Thyroid gland (tissue), 4 donors: Measurements from ENCODE around the gene AGPAT1. TPM values are rescaled to one million over a fixed set of nuclear protein-coding genes. Genes with fewer than 3 reads are reported as not detected.
"Not testable (repeated sequence)": the region's sequence is repeated elsewhere in the genome, so short reads cannot be mapped to it uniquely, and the experiment has no call there.

Source experiments
- DNase-seq, 2 donors: peaks; one replicate each; pipeline ENCODE4 v3.0.0-alpha.2; 2019
- H3K27ac ChIP-seq, 3 donors: fragments of 200-600 bp; sonication (generic); 1 replicate in 2 of 3; 2 replicates in 1 of 3; pipeline ENCODE4 v1.5.1; 2016 to 2019; ENCODE audit warnings: mild to moderate bottlenecking in 1 of 3, moderate library complexity in 1 of 3
- H3K27me3 ChIP-seq: fragments of 200-600 bp; sonication (generic); one replicate; pipeline ENCODE4 v1.5.1; 2019
- H3K36me3 ChIP-seq, 2 donors: fragments of 200-600 bp; sonication (generic); one replicate each; pipeline ENCODE4 v1.5.1; 2016 to 2019
- H3K4me1 ChIP-seq, 2 donors: fragments of 200-600 bp; sonication (generic); one replicate each; pipeline ENCODE4 v1.5.1; 2017 to 2019
- H3K4me3 ChIP-seq, 3 donors: fragments of 200-600 bp; sonication (generic); replicated peaks in 1 of 3; 1 replicate in 2 of 3; 2 replicates in 1 of 3; pipeline ENCODE4 v1.5.1; 2016; ENCODE audit warnings: mild to moderate bottlenecking in 1 of 3
- H3K9me3 ChIP-seq: fragments of 200-600 bp; sonication (generic); one replicate; pipeline ENCODE4 v1.5.1; 2017
- POLR2A ChIP-seq, 2 donors: fragments of 450-650 bp; IDR thresholded peaks; one replicate each; pipeline ENCODE4 v1.6.1; 2017; ENCODE audit warnings: antibody characterized with exemption in 2 of 2, mild to moderate bottlenecking in 2 of 2, moderate library complexity in 1 of 2
- WGBS, 2 donors: methylation state at CpG; one replicate each; pipeline ENCODE4 v1.1.5; 2017; 5-methylcytosine and 5-hydroxymethylcytosine counted together
- intact Hi-C: fragments of 100-400 bp; cut with DNase I; formaldehyde crosslinking; loops from one replicate; pipeline ENCODE4 v1.15.1; 2023
- total RNA-seq, 4 donors: library from RNA; depleted of rRNA; stranded (reverse); fragments of >200 nt; gene quantifications; one replicate each; pipeline ENCODE4 v1.2.3, GENCODE V29; 2016
- TF ChIP-seq, protein P1 (sequence below), 6 experiments: fragments of 200-600 bp in 3 of 6; fragments of 450-650 bp in 3 of 6; sonication (generic) in 3 of 6; IDR thresholded peaks; one replicate each; pipeline ENCODE4 v1.5.1; 2016 to 2019; ENCODE audit warnings: antibody characterized with exemption in 6 of 6, mild to moderate bottlenecking in 2 of 6, inconsistent platforms in 1 of 6, moderate library complexity in 1 of 6

Gene AGPAT1
- total RNA-seq, 4 donors from 2014 or later, result 48.6 to 69.2 (median 54.8) TPM

DNA sequence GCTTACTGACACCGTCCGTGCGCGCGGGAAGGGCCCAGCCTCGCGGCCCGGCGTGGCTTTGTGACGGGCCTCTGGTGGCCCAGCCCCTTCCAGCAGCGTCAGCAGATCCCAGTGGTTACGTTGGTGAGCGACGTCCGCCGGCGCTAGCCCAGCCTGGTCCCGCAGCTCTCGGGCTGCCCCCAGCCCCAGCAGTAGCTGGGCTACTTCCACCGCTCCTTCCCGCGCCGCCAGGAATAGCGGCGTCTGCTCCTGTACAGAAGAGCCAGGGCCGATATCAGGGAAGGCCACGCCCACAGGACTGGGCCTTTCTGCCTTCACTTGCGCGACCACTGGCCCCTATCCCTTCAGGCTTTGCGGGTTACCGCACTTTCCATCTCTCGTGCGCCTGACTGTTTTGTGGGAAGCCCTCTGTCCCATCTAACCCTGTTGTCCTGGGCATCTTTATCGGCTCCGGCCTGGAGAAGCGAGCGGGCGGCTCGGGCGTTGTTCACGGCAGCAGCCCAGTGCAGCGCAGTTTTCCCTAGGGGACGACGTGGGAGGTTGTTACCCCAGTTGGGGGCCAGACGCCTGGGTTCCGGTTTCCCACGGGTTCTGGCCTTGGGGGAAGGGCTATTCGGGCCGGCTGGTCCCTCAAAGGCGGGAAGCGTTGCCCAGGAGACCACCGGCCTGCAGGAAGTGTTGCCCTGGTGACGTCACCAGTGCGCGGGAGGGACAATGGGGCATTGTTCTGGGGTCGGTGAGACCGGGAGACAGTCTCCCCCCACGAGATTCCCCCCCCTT lies 20.2 kb upstream of the AGPAT1 start:
- H3K4me1 ChIP-seq, result peaks cover 11 to 33% of the 10 kb centered on the region in 2 donors
- DNase-seq, result peak; percentile 79 to 83
- H3K27ac ChIP-seq, result peak overlapping the region; percentile 98 to 99 (median 99)
- H3K4me3 ChIP-seq, result peak overlapping the region; percentile 22 to 81 (median 57)
- no peaks in the 10 kb centered on the region for H3K36me3 ChIP-seq
- TF ChIP-seq, protein P1, sequence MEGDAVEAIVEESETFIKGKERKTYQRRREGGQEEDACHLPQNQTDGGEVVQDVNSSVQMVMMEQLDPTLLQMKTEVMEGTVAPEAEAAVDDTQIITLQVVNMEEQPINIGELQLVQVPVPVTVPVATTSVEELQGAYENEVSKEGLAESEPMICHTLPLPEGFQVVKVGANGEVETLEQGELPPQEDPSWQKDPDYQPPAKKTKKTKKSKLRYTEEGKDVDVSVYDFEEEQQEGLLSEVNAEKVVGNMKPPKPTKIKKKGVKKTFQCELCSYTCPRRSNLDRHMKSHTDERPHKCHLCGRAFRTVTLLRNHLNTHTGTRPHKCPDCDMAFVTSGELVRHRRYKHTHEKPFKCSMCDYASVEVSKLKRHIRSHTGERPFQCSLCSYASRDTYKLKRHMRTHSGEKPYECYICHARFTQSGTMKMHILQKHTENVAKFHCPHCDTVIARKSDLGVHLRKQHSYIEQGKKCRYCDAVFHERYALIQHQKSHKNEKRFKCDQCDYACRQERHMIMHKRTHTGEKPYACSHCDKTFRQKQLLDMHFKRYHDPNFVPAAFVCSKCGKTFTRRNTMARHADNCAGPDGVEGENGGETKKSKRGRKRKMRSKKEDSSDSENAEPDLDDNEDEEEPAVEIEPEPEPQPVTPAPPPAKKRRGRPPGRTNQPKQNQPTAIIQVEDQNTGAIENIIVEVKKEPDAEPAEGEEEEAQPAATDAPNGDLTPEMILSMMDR (IDR thresholded peaks at IDR 0.05), result no peak
- peak; percentile 90 to 94 for TF ChIP-seq POLR2A (IDR thresholded peaks at IDR 0.05)
- whole genome bisulfite sequencing, 2 donors, result 0 to 1% methylated on average over 27 to 35 of the region's 58 CpGs
- no peaks in the 10 kb centered on the region for H3K9me3 ChIP-seq
- intact Hi-C loops, result no loop called here
- H3K27me3 ChIP-seq, result no peaks in the 10 kb centered on the region

DNA sequence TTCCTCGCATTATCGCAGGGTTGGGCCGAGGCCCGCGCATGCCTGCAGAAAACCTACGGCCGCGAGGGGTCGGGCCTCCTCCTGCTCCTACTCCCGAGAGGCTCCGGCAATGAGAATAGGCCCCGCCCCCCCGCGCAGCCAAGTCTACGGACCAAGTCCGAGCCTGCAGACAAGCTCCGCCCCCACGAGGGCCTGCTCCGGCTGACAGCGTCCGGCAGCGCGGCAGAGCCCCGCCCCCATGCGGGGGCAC lies 19.7 kb upstream of the AGPAT1 start:
- Histone ChIP-seq H3K27ac (peak overlapping the region in 2 of 3 donors; percentile 98 to 99), H3K4me1 (peaks cover 11 to 38% of the 10 kb centered on the region in 2 donors), H3K9me3 (no peaks in the 10 kb centered on the region), H3K27me3 (no peaks in the 10 kb centered on the region), H3K36me3 (no peaks in the 10 kb centered on the region), H3K4me3 (peak overlapping the region in 1 of 3 donors; percentile 81)
- DNase-seq, result peak; percentile 100
- WGBS, 2 donors, result 0 to 1% methylated on average over 7 to 17 of the region's 25 CpGs
- TF ChIP-seq POLR2A (IDR thresholded peaks at IDR 0.05), result no peak
- TF ChIP-seq, protein P1 (IDR thresholded peaks at IDR 0.05), result peak in 3 of 6 experiments; percentile 46 to 76 (median 52)
- intact Hi-C loops, result no loop called here

DNA sequence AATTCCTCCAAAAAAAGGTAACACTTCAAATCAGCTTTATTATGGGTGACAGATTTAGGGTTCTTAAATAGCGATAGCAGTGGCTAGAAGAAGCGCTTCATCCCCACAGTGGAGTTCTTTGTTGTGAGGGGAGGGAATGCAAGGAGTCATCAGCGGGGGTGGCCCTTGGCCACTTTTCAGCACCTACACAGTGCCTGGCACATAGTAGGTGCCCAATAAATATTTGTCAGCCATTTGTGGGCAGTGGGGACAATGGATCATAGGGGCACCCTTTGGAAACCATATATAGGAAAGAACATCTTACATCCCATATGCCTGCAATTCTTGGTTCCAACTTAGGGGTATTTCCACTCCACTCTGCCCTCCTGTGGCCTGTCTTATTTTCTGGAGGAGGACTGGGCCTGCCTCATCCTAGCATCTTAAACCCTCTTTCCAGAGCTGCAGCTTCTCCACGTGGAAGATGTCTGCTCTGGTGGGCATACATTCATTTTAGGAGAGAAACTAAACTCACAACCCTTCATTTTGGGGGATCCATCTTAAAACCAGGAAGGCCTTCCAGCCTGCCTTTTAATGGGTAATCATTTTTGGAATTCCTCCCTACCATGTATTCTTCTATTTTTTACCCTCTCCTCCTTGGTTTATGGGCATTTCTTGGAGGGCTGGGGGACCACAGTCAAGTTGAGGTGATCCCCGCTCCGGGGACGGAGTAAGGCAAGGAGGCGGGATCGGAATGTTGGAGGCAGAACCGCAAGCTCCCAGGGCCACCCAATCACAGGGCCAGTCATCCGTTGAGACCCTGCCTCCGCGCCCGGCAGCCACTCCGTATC lies 19.2 kb upstream of the AGPAT1 start:
- no peaks in the 10 kb centered on the region for H3K27me3 ChIP-seq
- peak overlapping the region; percentile 80 to 99 (median 97) for H3K27ac ChIP-seq
- DNase-seq, result peak in 1 of 2 donors; percentile 35
- H3K4me3 ChIP-seq, result peak overlapping the region in 1 of 3 donors; percentile 7
- 17 to 18% methylated on average over 15 of the region's 15 CpGs for WGBS, 2 donors
- no peaks in the 10 kb centered on the region for H3K36me3 ChIP-seq
- H3K4me1 ChIP-seq, result peaks cover 11 to 40% of the 10 kb centered on the region in 2 donors
- intact Hi-C loops, result no loop called here
- peak in 1 of 2 donors; percentile 86 for TF ChIP-seq POLR2A (IDR thresholded peaks at IDR 0.05)
- TF ChIP-seq, protein P1 (IDR thresholded peaks at IDR 0.05), result peak in 5 of 6 experiments; percentile 18 to 74 (median 49)
- no peaks in the 10 kb centered on the region for H3K9me3 ChIP-seq

DNA sequence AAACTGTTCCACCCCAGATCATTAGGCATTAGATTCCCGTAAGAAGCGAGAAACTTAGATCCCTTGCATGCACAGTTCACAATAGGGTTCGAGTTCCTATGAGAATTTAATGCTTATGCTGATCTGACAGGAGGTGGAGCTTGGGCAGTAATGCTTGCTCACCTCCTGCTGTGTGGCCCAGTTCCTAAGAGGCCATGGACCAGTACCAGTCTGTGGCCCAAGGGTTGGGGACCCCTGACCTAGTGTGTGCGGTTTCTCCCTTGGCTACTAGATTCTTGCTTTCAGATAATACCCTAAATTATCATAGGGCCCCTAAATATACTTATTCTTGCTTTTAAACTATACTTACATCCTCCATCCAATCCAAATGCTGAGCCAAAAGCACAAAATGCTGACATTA lies 18.5 kb upstream of the AGPAT1 start:
- H3K27me3 ChIP-seq, result no peaks in the 10 kb centered on the region
- intact Hi-C loops, result no loop called here
- peaks cover 11 to 40% of the 10 kb centered on the region in 2 donors for H3K4me1 ChIP-seq
- peak overlapping the region in 2 of 3 donors; percentile 97 to 99 for H3K27ac ChIP-seq
- 87 to 89% methylated on average over 4 of the region's 4 CpGs for WGBS, 2 donors
- TF ChIP-seq POLR2A (IDR thresholded peaks at IDR 0.05), result no peak
- TF ChIP-seq, protein P1 (IDR thresholded peaks at IDR 0.05), result no peak
- no peak for DNase-seq
- H3K4me3 ChIP-seq, result no peak overlapping the region
- H3K36me3 ChIP-seq, result no peaks in the 10 kb centered on the region
- no peaks in the 10 kb centered on the region for H3K9me3 ChIP-seq

DNA sequence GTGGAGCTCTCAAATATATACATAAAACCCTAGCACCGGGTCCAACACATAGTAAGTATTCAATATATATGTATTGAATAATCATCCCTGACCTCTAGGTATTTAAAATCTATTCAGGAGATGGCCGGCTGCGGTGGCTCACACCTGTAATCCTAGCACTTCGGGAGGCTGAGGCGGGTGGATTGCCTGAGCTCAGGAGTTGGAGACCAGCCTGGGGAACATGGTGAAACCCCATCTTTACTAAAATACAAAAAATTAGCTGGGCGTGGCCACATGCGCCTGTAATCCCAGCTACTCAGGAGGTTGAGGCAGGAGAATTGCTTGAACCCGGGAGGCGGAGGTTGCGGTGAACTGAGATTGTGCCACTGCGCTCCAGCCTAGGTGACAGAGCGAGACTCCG lies 17.2 kb upstream of the AGPAT1 start:
- WGBS, 2 donors, result 79 to 86% methylated on average over 13 of the region's 13 CpGs
- Histone ChIP-seq H3K4me1 (peaks cover 23 to 50% of the 10 kb centered on the region in 2 donors), H3K27ac (peak overlapping the region; percentile 51 to 99 (median 53))
- intact Hi-C loops, DNase-seq, H3K4me3 ChIP-seq, H3K36me3 ChIP-seq, H3K27me3 ChIP-seq, H3K9me3 ChIP-seq: not testable (repeated sequence)
